AG04450 (cell line): ENCODE data around the gene DTNBP1. TPM values are rescaled to one million over a fixed set of nuclear protein-coding genes. Genes with fewer than 3 reads are reported as not detected.

Experiments
- CTCF ChIA-PET: fragments of 300-600, 350-600 bp; formaldehyde crosslinking; extraction: SDS; loops from one replicate; lab custom pipeline; 2022; ENCODE audit warnings: antibody characterized with exemption, inconsistent platforms; lab: Charles Lee
- POLR2A ChIA-PET: fragments of 350-600 bp; formaldehyde crosslinking; extraction: SDS; loops from one replicate; lab custom pipeline; 2021; ENCODE audit warnings: antibody characterized with exemption, inconsistent platforms; lab: Yijun Ruan, JAX
- DNase-seq: peaks from one replicate; pipeline ENCODE4 v3.0.0-alpha.2; 2011; ENCODE audit warnings: low read depth, low spot score
- H3K27ac ChIP-seq: one replicate; pipeline ENCODE4 v1.5.1; 2012; ENCODE audit warnings: low read depth, low read length, control low read depth
- H3K27me3 ChIP-seq: one replicate; pipeline ENCODE4 v1.6.0; 2012; ENCODE audit warnings: low read length; ENCODE audit not compliant: control insufficient read depth, insufficient read depth
- H3K4me3 ChIP-seq: 2 replicates; pipeline ENCODE4 v1.5.1; 2011; ENCODE audit warnings: mild to moderate bottlenecking, low read depth, low read length, control low read depth
- H3K9me3 ChIP-seq: 2 replicates; pipeline ENCODE4 v1.5.1; 2012; ENCODE audit warnings: low read length; ENCODE audit not compliant: control insufficient read depth, insufficient read depth
- polyA plus RNA-seq: library from polyadenylated mRNA; depleted of rRNA; stranded (reverse); fragments of >200 nt; gene quantifications from 2 replicates; pipeline ENCODE4 v1.2.3, GENCODE V29; 2011
- TF ChIP-seq, protein P1 (sequence below): IDR thresholded peaks from 2 replicates; pipeline ENCODE4 v1.5.1; 2011; ENCODE audit warnings: low read depth, low read length, control low read depth, inconsistent platforms

DTNBP1 gene
- polyA plus RNA-seq, 1 experiment: 15.2 TPM

GRCh38 chr6:15498640-15499039 is 164.2 kb downstream of the DTNBP1 start:
- H3K27me3 ChIP-seq: no peaks in the 10 kb centered on the region
- TF ChIP-seq, protein P1, sequence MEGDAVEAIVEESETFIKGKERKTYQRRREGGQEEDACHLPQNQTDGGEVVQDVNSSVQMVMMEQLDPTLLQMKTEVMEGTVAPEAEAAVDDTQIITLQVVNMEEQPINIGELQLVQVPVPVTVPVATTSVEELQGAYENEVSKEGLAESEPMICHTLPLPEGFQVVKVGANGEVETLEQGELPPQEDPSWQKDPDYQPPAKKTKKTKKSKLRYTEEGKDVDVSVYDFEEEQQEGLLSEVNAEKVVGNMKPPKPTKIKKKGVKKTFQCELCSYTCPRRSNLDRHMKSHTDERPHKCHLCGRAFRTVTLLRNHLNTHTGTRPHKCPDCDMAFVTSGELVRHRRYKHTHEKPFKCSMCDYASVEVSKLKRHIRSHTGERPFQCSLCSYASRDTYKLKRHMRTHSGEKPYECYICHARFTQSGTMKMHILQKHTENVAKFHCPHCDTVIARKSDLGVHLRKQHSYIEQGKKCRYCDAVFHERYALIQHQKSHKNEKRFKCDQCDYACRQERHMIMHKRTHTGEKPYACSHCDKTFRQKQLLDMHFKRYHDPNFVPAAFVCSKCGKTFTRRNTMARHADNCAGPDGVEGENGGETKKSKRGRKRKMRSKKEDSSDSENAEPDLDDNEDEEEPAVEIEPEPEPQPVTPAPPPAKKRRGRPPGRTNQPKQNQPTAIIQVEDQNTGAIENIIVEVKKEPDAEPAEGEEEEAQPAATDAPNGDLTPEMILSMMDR: no peak
- H3K4me3 ChIP-seq: no peak overlapping the region
- H3K27ac ChIP-seq: no peak overlapping the region
- peaks cover 7% of the 10 kb centered on the region; the same call in 1 of the 2 replicates for H3K9me3 ChIP-seq
- DNase-seq: no peak
- ChIA-PET CTCF (no interaction called here), POLR2A (no interaction called here)

- DNase-seq: no peak
- Histone ChIP-seq H3K27me3 (no peaks in the 10 kb centered on the region), H3K4me3 (no peak overlapping the region), H3K9me3 (peaks cover 7% of the 10 kb centered on the region; the same call in 1 of the 2 replicates), H3K27ac (no peak overlapping the region)
- ChIA-PET CTCF (no interaction called here), POLR2A (no interaction called here)
- TF ChIP-seq, protein P1: no peak
Observed at GRCh38 chr6:15496345-15497131, 166.3 kb downstream of the DTNBP1 start.

- CTCF ChIA-PET: no interaction called here
- no peak for DNase-seq
- Histone ChIP-seq H3K4me3 (no peak overlapping the region), H3K9me3 (peaks cover 7% of the 10 kb centered on the region; the same call in 1 of the 2 replicates), H3K27me3 (no peaks in the 10 kb centered on the region), H3K27ac (no peak overlapping the region)
- POLR2A ChIA-PET: interaction anchor here (0.5 kb wide), 1 partner anchor 116 kb away, joined by 4 read pairs; no protein-coding TSS in a partner anchor
- TF ChIP-seq, protein P1: no peak
Observed at GRCh38 chr6:15495375-15495901, 167.4 kb downstream of the DTNBP1 start.

GRCh38 chr6:15493437-15494168 is 169.2 kb downstream of the DTNBP1 start:
- POLR2A ChIA-PET: no interaction called here
- no peak overlapping the region for H3K4me3 ChIP-seq
- no peak for DNase-seq
- no peaks in the 10 kb centered on the region for H3K27me3 ChIP-seq
- TF ChIP-seq, protein P1: no peak
- CTCF ChIA-PET: interaction anchor here (0.5 to 1.8 kb wide), 3 partner anchors 53 to 617 kb away, joined by 4 to 7 read pairs (median 6); no protein-coding TSS in a partner anchor
- H3K27ac ChIP-seq: peak overlapping the region; percentile 21
- peaks cover 7% of the 10 kb centered on the region; the same call in 1 of the 2 replicates for H3K9me3 ChIP-seq

GRCh38 chr6:15491986-15492269 is 170.9 kb downstream of the DTNBP1 start:
- CTCF ChIA-PET: no interaction called here
- H3K27ac ChIP-seq: no peak overlapping the region

More at GRCh38 chr6:15491986-15492269, 170.9 kb downstream of the DTNBP1 start:
- Histone ChIP-seq H3K27me3 (no peaks in the 10 kb centered on the region), H3K9me3 (peaks cover 6% of the 10 kb centered on the region; the same call in 1 of the 2 replicates), H3K4me3 (no peak overlapping the region)
- TF ChIP-seq, protein P1: no peak
- DNase-seq: no peak
- POLR2A ChIA-PET: interaction anchor here (0.5 kb wide), 1 partner anchor 390 kb away, joined by 3 read pairs; no protein-coding TSS in a partner anchor
